Epithelial cell of prostate (primary cell): ENCODE measurements around the gene SLC16A3.
"Not testable (repeated sequence)": the region's sequence is repeated elsewhere in the genome, so short reads cannot be mapped to it uniquely, and the experiment has no call there.

Experiments used
- DNase-seq: peaks from one replicate; pipeline ENCODE4 v3.0.0-alpha.2; 2011; ENCODE audit warnings: low read depth, low spot score
- H3K27ac ChIP-seq: fragments of 450-650 bp; 2 replicates; pipeline ENCODE4 v1.5.1; 2017; ENCODE audit warnings: mild to moderate bottlenecking

SLC16A3 gene

GRCh38 chr17:82245134-82246039 is 16.5 kb downstream of the SLC16A3 start:
- no peak for DNase-seq

GRCh38 chr17:82246040-82246364 is 17.2 kb downstream of the SLC16A3 start:
- no peak for DNase-seq
- H3K27ac ChIP-seq: peak overlapping the region; percentile 91

More at GRCh38 chr17:82245134-82246039, 16.5 kb downstream of the SLC16A3 start:
- H3K27ac ChIP-seq: peak overlapping the region; percentile 91

- peak; percentile 69 for DNase-seq
- peak overlapping the region; percentile 91 for H3K27ac ChIP-seq
Observed at GRCh38 chr17:82246365-82247181, 17.7 kb downstream of the SLC16A3 start.

- H3K27ac ChIP-seq: peak overlapping the region; percentile 91
Observed at GRCh38 chr17:82247182-82247823, 18.5 kb downstream of the SLC16A3 start.

GRCh38 chr17:82247856-82248671 is 19.2 kb downstream of the SLC16A3 start:
- peak overlapping the region; percentile 91 for H3K27ac ChIP-seq
- DNase-seq: no peak

More at GRCh38 chr17:82247182-82247823, 18.5 kb downstream of the SLC16A3 start:
- DNase-seq: no peak

GRCh38 chr17:82248815-82249674 is 20.2 kb downstream of the SLC16A3 start:
- no peak for DNase-seq
- H3K27ac ChIP-seq: no peak overlapping the region

- H3K27ac ChIP-seq: no peak overlapping the region
- DNase-seq: no peak
Observed at GRCh38 chr17:82249896-82250581, 21.2 kb downstream of the SLC16A3 start.

GRCh38 chr17:82250868-82251500 is 22.1 kb downstream of the SLC16A3 start:
- no peak overlapping the region for H3K27ac ChIP-seq
- DNase-seq: no peak

- no peak overlapping the region for H3K27ac ChIP-seq
- no peak for DNase-seq
Observed at GRCh38 chr17:82252511-82253178, 23.8 kb downstream of the SLC16A3 start.

GRCh38 chr17:82253179-82253544 is 24.3 kb downstream of the SLC16A3 start:
- no peak for DNase-seq
- no peak overlapping the region for H3K27ac ChIP-seq

- H3K27ac ChIP-seq, DNase-seq: not testable (repeated sequence)
Observed at GRCh38 chr17:82254096-82254495, 25.3 kb downstream of the SLC16A3 start.

- not testable (repeated sequence) for H3K27ac ChIP-seq, DNase-seq
Observed at GRCh38 chr17:82254746-82255145, 25.9 kb downstream of the SLC16A3 start.

GRCh38 chr17:82255402-82255972 is 26.6 kb downstream of the SLC16A3 start:
- DNase-seq: no peak
- H3K27ac ChIP-seq: no peak overlapping the region

- no peak for DNase-seq
- no peak overlapping the region for H3K27ac ChIP-seq
Observed at GRCh38 chr17:82256242-82256885, 27.5 kb downstream of the SLC16A3 start.

- peak overlapping the region; percentile 14 for H3K27ac ChIP-seq
- DNase-seq: no peak
Observed at GRCh38 chr17:82257473-82257872, 28.6 kb downstream of the SLC16A3 start.

- no peak for DNase-seq
- no peak overlapping the region for H3K27ac ChIP-seq
Observed at GRCh38 chr17:82258555-82258954, 29.7 kb downstream of the SLC16A3 start.
